Stimulated activated CD8-positive, alpha-beta memory T cell treated with anti-CD3 and anti-CD28 coated beads, Interleukin-4, amount 100 ng/mL, for 4 hours (primary cell): ENCODE measurements around the gene MAST4.
"Not testable (repeated sequence)": the region's sequence is repeated elsewhere in the genome, so short reads cannot be mapped to it uniquely, and the experiment has no call there.

ENCODE experiments used
- DNase-seq, 2 donors: peaks; one replicate each; pipeline ENCODE4 v3.0.0-alpha.2; 2020; ENCODE audit warnings: low read depth in 2 of 2, low spot score in 1 of 2

Gene MAST4

DNA sequence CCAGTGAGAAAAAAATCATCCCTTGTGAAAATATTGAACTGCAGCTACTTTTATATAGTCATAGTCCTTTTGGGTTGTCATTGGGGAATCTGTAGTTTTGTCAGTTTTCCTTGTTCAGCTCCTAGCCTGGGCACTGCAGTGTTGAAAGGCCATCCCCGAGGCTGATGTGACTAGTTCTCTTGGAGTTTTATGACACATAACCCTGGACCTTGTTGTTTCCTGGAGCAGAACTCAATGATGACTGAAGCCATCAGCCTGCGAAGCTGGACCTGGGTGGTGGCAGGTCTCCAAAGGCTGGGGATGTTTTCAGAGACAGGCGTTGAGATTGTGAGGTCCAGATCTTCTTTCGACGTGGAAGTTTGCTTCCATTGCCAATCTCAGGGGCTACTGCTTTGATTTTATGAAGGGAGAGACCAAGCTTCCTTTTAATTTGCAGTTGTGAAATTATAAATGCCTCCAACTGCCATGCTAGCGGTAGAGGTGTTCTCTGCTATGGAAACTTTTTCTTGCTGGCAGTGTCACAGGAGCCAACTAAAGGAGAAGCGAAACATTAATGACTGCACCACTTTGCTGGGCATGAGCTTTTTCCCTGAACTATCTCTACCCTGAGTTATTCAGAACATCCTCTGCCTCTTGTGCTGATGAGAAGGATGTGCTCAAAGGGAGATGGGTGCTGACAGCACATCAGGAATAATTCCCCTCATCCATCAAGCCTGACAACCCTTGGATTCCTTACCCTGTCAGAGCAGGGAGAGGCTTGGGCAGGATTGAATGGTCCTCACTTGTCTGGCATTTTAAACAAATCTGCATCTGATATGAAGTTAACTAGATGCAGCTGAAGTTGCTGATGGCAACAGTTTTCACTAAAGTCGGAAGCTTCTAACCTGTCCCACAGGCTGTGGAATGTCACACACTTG, 209.6 kb downstream of the MAST4 start:
- no peak for DNase-seq

GRCh38 chr5:66807743-66808142, 211.6 kb downstream of the MAST4 start:
- DNase-seq: no peak

- DNase-seq: no peak
These were observed 212.5 kb downstream of the MAST4 start for GRCh38 chr5:66808663-66809062.

GRCh38 chr5:66810151-66810550, 214.0 kb downstream of the MAST4 start:
- no peak for DNase-seq

DNA sequence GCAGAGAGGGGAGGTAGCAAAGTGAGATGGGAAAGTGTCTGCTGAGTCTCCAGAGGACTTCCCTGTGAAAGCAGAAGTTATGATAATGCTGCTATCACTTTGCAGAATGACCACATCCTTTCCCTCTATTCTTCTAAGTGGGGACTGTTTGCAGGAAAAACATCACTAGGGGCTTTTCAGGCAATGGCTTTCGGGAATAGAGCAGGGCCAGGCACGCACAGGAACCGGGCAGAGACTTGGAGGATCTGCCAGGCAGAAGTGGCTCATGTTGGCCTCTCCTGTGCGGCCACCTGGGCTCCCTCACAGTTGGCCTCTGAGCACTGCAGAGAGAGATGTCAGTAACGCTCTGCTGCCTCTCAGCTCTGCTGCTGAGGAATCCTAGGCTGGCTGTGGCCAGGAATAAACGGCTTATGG, 214.7 kb downstream of the MAST4 start:
- no peak for DNase-seq

- no peak for DNase-seq
These were observed 216.1 kb downstream of the MAST4 start for GRCh38 chr5:66812291-66812690.

GRCh38 chr5:66813306-66813705, 217.1 kb downstream of the MAST4 start:
- no peak for DNase-seq

DNA sequence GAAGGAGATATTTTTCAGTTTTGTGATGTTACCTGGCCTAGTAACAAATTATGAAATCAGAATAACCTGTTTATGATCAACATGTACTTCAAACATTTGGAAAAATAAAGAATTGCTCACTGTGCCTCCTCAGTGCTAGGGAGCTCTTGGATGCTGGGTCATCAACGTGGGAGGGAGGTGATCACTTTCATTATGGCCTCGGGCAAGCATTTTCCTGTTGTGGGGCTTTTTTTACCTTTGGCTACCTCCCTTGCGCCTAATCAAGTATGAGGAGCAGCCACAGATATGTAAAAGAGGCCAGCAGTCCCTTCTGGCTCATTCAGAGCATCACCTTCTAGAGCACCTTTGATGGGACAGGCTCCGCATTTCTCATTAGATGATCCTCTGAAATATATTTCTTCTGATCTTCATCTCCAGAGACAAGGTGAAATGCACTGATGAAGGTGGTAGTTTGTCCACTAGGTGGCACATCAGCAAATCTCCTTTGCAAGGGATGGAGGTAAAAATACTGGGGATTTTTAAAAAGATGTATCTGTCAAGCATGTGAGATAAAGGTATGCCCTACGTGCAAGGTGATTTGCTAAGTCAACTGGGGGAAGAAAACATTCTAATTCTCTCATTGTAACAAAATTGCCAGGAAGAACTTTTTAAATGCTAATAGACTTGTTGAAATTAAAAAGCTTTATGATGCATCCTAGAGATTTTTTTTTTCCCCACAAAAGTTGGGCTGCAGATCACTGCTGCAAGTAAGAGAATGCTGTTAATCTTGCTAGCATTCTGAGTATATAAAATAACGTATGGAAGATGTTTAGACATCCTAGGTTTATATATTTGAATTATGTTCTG, 218.2 kb downstream of the MAST4 start:
- DNase-seq: no peak

DNA sequence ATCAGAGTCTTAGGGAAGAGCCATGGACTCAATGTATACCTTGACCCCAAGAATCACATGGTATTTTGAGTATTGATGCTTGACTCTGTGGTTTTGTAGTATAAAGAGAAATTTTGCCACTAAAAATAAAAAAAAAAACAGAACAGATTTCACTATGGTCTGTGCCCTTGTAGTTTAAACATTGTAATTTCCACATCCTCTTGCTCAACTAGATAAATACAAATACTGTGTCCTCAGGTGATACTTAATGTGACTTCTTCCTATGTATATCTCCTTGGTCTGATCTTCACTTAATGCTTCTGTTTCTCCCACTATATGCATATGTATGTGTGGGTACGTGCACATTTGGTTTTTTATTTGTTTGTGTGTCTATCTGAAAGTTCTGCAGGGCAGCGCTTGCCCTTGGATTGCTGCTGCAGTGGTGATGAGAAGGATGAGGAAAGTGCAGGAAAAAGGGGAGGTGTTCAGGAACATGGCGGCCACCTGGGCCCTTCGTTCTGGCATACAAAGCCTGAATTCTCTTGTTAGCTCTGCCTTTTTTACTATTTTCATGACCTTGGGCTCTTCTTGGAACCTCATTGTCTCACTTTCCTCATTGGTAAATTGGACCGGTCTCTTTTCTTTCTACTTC, 222.2 kb downstream of the MAST4 start:
- DNase-seq: no peak

GRCh38 chr5:66818935-66819328, 222.7 kb downstream of the MAST4 start:
- DNase-seq: no peak

DNA sequence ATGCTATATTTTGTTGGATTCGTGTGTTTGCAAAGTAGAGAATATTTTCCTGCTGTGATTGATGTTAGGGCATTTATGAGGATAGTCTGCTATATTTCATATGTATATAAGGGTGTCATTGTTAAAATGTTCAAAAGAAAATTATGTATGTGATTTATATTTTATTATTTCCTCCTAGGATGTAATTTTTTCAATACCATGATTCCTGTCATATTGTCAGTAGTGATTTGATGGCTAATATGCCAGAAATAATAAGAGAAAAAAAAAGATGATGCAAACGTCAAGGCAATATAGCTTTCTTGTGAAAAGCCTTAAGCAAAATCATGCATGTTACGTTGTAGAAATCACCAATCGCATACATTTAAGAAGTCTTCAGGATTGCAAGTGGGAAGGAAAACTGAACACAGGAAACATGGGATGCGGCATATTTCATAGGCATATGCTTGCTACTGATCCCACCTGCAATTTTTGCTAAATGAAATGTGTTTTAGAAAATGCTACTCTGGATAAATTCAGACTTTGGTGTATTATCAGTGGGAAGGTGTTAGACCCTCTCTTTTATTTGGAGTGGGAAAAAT, 224.5 kb downstream of the MAST4 start:
- DNase-seq: no peak

- no peak for DNase-seq
These were observed 225.7 kb downstream of the MAST4 start for GRCh38 chr5:66821688-66822429.

- DNase-seq: not testable (repeated sequence)
These were observed 226.7 kb downstream of the MAST4 start for GRCh38 chr5:66822906-66823305.

- no peak for DNase-seq
These were observed 228.3 kb downstream of the MAST4 start for GRCh38 chr5:66824476-66824875.

GRCh38 chr5:66826263-66826662, 230.1 kb downstream of the MAST4 start:
- no peak for DNase-seq

DNA sequence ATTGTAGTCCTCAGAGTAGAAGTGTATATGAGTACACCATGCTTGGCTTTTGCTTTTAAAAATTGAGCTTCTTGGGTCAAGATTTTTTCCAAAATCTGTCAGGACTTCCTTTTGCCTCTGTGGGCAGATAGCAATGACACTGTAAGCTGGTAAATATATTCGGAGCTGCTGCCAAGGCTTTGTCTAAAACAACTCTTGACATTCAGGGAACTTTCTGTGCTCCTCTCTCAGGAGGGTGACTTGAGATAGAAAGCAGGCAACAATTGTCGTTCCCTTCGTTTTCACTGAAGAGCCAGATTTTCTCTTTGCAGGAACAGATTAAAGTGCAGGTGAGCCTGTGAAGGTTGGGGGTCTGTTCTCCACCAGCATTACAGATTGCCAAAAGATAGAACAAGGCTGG, 230.5 kb downstream of the MAST4 start:
- DNase-seq: no peak

DNA sequence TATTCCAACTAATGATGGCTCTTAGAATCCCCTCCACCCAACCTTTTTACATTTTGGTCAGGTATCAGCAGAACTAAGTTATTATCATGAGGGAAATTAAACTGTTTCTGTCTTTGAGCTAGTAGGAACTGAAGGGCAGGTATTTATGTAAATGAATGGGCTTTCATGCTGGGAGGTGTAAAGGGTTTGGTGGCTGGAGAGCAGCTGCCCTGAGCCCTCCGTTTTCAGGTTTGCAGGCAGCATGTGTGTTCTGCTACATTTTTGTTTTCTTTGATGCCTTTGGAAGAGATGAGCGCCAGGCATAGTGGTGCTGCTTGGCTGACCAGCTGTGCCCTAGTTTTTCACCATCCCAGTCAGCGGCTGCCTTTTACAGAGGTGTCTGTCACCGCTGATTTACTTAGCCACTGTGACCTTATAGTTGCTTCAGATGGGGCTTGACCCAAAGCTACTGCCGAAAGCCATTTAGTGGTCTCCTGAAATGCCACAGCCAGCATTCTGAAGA, 231.9 kb downstream of the MAST4 start:
- DNase-seq: no peak

DNA sequence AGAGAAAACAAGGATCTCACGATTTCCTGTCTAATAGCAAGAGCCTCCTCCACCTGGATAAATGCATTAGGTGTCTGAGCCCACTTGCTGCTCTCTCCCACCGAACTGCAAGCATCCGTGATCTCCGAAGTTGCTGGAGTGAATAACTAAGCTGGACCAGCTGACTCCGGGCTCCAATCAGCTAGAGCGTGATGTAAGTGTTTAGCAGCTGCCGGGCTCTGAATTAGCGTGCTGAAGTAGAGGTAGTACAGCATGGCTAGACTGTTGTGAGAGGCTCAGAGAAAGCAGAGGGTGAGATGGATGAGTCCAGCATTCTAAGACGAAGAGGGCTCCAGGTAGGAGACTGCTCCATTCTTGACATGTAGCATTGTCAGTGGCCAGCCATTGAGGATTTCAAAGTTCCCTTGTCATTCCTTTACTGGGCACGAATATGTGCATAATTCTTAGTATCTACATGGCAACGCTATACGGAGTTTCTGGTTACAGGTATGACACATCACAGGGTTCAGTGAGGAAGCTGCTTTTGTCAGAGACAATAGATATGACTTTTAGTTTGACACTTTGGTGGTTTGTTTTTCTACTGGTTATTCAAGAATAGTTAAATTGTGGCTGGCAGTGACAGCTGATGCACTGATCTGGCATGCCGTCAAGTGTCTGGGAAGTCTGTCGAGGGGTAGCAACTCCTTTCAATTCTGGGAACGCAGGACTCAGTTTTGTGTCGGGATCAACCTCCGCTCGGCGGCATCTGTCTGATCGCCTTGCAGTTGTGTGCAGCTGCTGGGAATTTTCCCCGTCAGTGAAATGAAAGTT, 232.6 kb downstream of the MAST4 start:
- no peak for DNase-seq

- DNase-seq: no peak
These were observed 233.1 kb downstream of the MAST4 start for GRCh38 chr5:66829358-66829674.

DNA sequence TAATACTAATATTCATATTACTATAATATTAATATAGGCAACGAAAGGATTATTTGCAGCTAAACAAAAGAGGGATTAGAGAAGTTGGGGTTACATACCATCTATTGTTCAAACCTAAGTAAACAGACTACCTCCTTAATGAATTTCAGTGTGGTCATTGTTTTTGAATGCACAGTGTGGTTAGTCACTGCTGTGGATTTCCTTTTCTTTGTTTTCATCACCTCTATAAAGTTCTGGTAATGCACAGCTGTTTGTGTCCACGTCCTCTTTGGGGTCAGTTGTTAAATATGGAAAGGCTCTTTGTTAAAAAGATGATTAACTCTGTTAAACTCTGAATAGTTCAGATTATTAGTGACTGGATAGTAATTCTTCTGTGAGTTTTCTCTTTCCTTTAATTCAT, 233.6 kb downstream of the MAST4 start:
- no peak for DNase-seq
